Activated CD4-positive, alpha-beta T cell treated with anti-CD3 and anti-CD28 coated beads, Interleukin-2, amount 10 ng/mL, durations not matched to agents 24 days and 14 days (primary cell): ENCODE data around the gene WIPF3. TPM values are rescaled to one million over a fixed set of nuclear protein-coding genes. Genes with fewer than 3 reads are reported as not detected.
"Not testable (repeated sequence)": the region's sequence is repeated elsewhere in the genome, so short reads cannot be mapped to it uniquely, and the experiment has no call there.

ENCODE experiments used
- DNase-seq: peaks from one replicate; pipeline ENCODE4 v3.0.0; 2022
- H3K27ac Mint-ChIP-seq: one replicate; pipeline ENCODE4 v1.8.0; 2022; ENCODE audit warnings: mild to moderate bottlenecking, mixed read lengths
- H3K27me3 Mint-ChIP-seq: one replicate; pipeline ENCODE4 v1.8.0; 2022; ENCODE audit warnings: mixed read lengths
- H3K36me3 Mint-ChIP-seq: one replicate; pipeline ENCODE4 v1.8.0; 2022; ENCODE audit warnings: low read depth, mild to moderate bottlenecking, mixed read lengths
- H3K4me1 Mint-ChIP-seq: one replicate; pipeline ENCODE4 v1.8.0; 2021; ENCODE audit warnings: mixed read lengths
- H3K4me3 Mint-ChIP-seq: one replicate; pipeline ENCODE4 v1.8.0; 2022; ENCODE audit warnings: mild to moderate bottlenecking, moderate library complexity, mixed read lengths
- H3K9me3 Mint-ChIP-seq: one replicate; pipeline ENCODE4 v1.8.0; 2021; ENCODE audit warnings: mixed read lengths
- intact Hi-C: fragments of 100-400 bp; cut with micrococcal nuclease; formaldehyde crosslinking; loops from one replicate; pipeline ENCODE4 v1.15.1; 2023
- total RNA-seq: library from RNA; stranded (reverse); gene quantifications from 2 replicates; pipeline ENCODE4 v1.2.3, GENCODE V29; 2022

The WIPF3 gene
- total RNA-seq, 1 donor from 2014 or later = not detected

GRCh38 chr7:29957521-29958310 is 151.4 kb downstream of the WIPF3 start:
- Mint-ChIP-seq H3K4me3 (no peak overlapping the region), H3K27me3 (peaks cover 3% of the 10 kb centered on the region), H3K4me1 (peaks cover 9% of the 10 kb centered on the region), H3K9me3 (no peaks in the 10 kb centered on the region), H3K36me3 (no peaks in the 10 kb centered on the region), H3K27ac (no peak overlapping the region)
- intact Hi-C loops = no loop called here
- DNase-seq = no peak

DNA sequence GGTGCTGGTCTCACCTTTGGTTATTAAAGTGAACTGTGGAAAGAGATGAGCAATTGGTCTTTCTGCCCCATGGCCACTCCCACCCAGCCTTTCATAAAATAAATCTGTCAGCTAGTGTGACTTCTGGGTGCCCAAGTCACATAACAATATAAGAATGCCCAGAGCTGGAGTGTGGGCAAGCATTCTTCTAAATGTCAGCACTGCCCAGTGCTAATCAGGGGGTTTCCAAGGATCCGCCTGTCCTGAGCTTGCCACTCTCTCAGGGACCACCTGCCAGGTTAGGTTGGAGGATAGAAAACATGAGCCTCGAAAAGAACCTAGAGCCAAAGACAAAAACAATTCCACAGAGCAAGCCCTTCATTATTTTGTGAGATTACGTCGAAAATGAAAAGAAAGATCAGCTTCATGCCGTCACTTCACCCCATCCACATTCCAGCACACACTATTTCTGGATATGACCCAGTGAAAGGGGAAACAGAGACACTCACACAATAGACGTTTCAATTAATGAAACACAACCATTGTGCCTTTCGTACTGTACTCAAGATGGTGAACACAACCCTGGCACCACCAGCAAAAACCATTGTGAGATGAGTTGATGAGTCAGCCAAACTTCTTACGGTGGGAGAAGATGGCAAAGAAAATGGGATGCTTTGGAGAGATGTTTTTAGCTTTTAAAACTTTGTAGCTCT is 152.5 kb downstream of the WIPF3 start:
- no peaks in the 10 kb centered on the region for H3K36me3 Mint-ChIP-seq
- intact Hi-C loops = no loop called here
- H3K27me3 Mint-ChIP-seq = peaks cover 6% of the 10 kb centered on the region
- no peak for DNase-seq
- H3K27ac Mint-ChIP-seq = no peak overlapping the region
- H3K9me3 Mint-ChIP-seq = no peaks in the 10 kb centered on the region
- H3K4me1 Mint-ChIP-seq = peaks cover 9% of the 10 kb centered on the region
- no peak overlapping the region for H3K4me3 Mint-ChIP-seq

GRCh38 chr7:29961611-29962010 is 155.3 kb downstream of the WIPF3 start:
- H3K4me3 Mint-ChIP-seq, intact Hi-C loops, H3K27ac Mint-ChIP-seq, H3K9me3 Mint-ChIP-seq, H3K36me3 Mint-ChIP-seq, DNase-seq, H3K4me1 Mint-ChIP-seq: not testable (repeated sequence)
- peaks cover 11% of the 10 kb centered on the region for H3K27me3 Mint-ChIP-seq

- Mint-ChIP-seq H3K4me3 (no peak overlapping the region), H3K36me3 (no peaks in the 10 kb centered on the region), H3K27me3 (peaks cover 11% of the 10 kb centered on the region), H3K27ac (no peak overlapping the region), H3K4me1 (no peaks in the 10 kb centered on the region), H3K9me3 (no peaks in the 10 kb centered on the region)
- no peak for DNase-seq
- intact Hi-C loops = no loop called here
These were observed 155.7 kb downstream of the WIPF3 start for GRCh38 chr7:29962035-29962434.

DNA sequence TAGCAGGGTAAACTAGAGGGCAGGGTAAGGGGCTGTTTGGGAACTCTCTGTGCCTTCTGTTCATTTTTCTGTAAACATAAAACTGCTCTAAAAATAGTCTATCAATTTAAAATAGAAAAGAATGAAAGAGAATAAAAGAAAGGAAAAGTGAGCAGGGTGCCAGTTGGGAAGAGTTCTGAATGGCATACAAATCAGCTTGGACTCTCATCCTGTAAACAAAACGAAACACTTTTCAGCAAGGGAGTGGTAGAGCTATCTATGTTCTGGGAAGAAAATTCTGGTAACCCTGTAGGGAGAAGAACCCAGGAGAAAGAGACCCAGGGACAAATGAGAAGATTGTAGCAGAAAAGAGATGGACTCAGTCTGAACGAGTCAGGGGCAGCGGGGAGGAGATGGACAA is 158.7 kb downstream of the WIPF3 start:
- intact Hi-C loops = no loop called here
- Mint-ChIP-seq H3K4me3 (no peak overlapping the region), H3K36me3 (no peaks in the 10 kb centered on the region), H3K27me3 (peaks cover 18% of the 10 kb centered on the region), H3K4me1 (no peaks in the 10 kb centered on the region), H3K9me3 (no peaks in the 10 kb centered on the region), H3K27ac (no peak overlapping the region)
- DNase-seq = no peak

Other genes with a start within 250 kb of the WIPF3 start
- gene PRR15, start 242.7 kb upstream of the WIPF3 start, total RNA-seq = not detected in 2 replicates
- 0.66 and 0.84 TPM in 2 replicates for gene SCRN1, start 183.3 kb downstream of the WIPF3 start, total RNA-seq
- gene FKBP14, start 220.2 kb downstream of the WIPF3 start, total RNA-seq = 8.2 and 8.6 TPM in 2 replicates
- gene PLEKHA8, start 221.9 kb downstream of the WIPF3 start, total RNA-seq = 10.5 and 10.7 TPM in 2 replicates